Stimulated activated naive B cell treated with anti-CD40 and anti-IgM and Interleukin-4, amounts not matched to agents 10 μg/mL and 1 μg/mL and 100 μg/mL, for 72 hours (primary cell): ENCODE measurements around the gene GOLT1A.

Experiments used
- ATAC-seq, 2 donors: fragments of 150-1000 bp; cut with Tn5 transposase; replicated peaks; 2 replicates each; pipeline ENCODE4 v1.10.0; 2021; ENCODE audit warnings: moderate library complexity in 1 of 2
- DNase-seq: peaks from one replicate; pipeline ENCODE4 v3.0.0; 2021
- H3K27ac Mint-ChIP-seq: one replicate; pipeline ENCODE4 v1.8.0; 2022; ENCODE audit warnings: mild to moderate bottlenecking, mixed read lengths
- H3K27me3 Mint-ChIP-seq, 2 donors: one replicate each; pipeline ENCODE4 v1.8.0; 2022; ENCODE audit warnings: mixed read lengths in 2 of 2
- H3K36me3 Mint-ChIP-seq, 2 donors: one replicate each; pipeline ENCODE4 v1.8.0; 2022; ENCODE audit warnings: mixed read lengths in 2 of 2, mild to moderate bottlenecking in 1 of 2
- H3K4me1 Mint-ChIP-seq, 2 donors: one replicate each; pipeline ENCODE4 v1.8.0; 2022; ENCODE audit warnings: mixed read lengths in 2 of 2, mild to moderate bottlenecking in 1 of 2
- H3K4me3 Mint-ChIP-seq, 2 donors: one replicate each; pipeline ENCODE4 v1.8.0; 2022; ENCODE audit warnings: mild to moderate bottlenecking in 2 of 2, mixed read lengths in 2 of 2, moderate library complexity in 1 of 2
- H3K9me3 Mint-ChIP-seq, 2 donors: one replicate each; pipeline ENCODE4 v1.8.0; 2022; ENCODE audit warnings: mixed read lengths in 2 of 2, mild to moderate bottlenecking in 1 of 2

The GOLT1A gene

GRCh38 chr1:204157962-204158361 is 55.8 kb downstream of the GOLT1A start:
- Mint-ChIP-seq H3K9me3 (no peaks in the 10 kb centered on the region), H3K4me1 (peaks cover 5 to 7% of the 10 kb centered on the region in 2 donors), H3K27me3 (peaks cover 50 to 60% of the 10 kb centered on the region in 2 donors), H3K4me3 (no peak overlapping the region), H3K27ac (no peak overlapping the region), H3K36me3 (no peaks in the 10 kb centered on the region)
- DNase-seq (no peak), ATAC-seq (no peak)

- no peaks in the 10 kb centered on the region for H3K9me3 Mint-ChIP-seq
- peaks cover 6 to 17% of the 10 kb centered on the region in 2 donors for H3K4me1 Mint-ChIP-seq
- no peak overlapping the region for H3K27ac Mint-ChIP-seq
- no peak overlapping the region for H3K4me3 Mint-ChIP-seq
- ATAC-seq, result no peak
- peaks cover 50 to 65% of the 10 kb centered on the region in 2 donors for H3K27me3 Mint-ChIP-seq
- DNase-seq, result no peak
- H3K36me3 Mint-ChIP-seq, result no peaks in the 10 kb centered on the region
Measured at GRCh38 chr1:204155881-204156280, 57.9 kb downstream of the GOLT1A start.

- Mint-ChIP-seq H3K4me3 (no peak overlapping the region), H3K27me3 (peaks cover 54 to 64% of the 10 kb centered on the region in 2 donors), H3K4me1 (peaks cover 8 to 20% of the 10 kb centered on the region in 2 donors), H3K9me3 (no peaks in the 10 kb centered on the region), H3K27ac (no peak overlapping the region), H3K36me3 (no peaks in the 10 kb centered on the region)
- no peak for DNase-seq
- no peak for ATAC-seq
Measured at GRCh38 chr1:204154568-204155255, 59.1 kb downstream of the GOLT1A start.

GRCh38 chr1:204153667-204154066 is 60.1 kb downstream of the GOLT1A start:
- no peak for DNase-seq
- ATAC-seq, result no peak
- no peak overlapping the region for H3K4me3 Mint-ChIP-seq
- no peaks in the 10 kb centered on the region for H3K36me3 Mint-ChIP-seq
- H3K27me3 Mint-ChIP-seq, result peaks cover 49 to 54% of the 10 kb centered on the region in 2 donors
- peaks cover 9 to 23% of the 10 kb centered on the region in 2 donors for H3K4me1 Mint-ChIP-seq
- no peaks in the 10 kb centered on the region for H3K9me3 Mint-ChIP-seq
- no peak overlapping the region for H3K27ac Mint-ChIP-seq

- Mint-ChIP-seq H3K36me3 (no peaks in the 10 kb centered on the region), H3K27me3 (peaks cover 49 to 53% of the 10 kb centered on the region in 2 donors), H3K4me3 (peak overlapping the region; percentile 71 to 78), H3K27ac (no peak overlapping the region), H3K9me3 (no peaks in the 10 kb centered on the region), H3K4me1 (peaks cover 9 to 25% of the 10 kb centered on the region in 2 donors)
- ATAC-seq (no peak), DNase-seq (no peak)
Measured at GRCh38 chr1:204152310-204153044, 61.3 kb downstream of the GOLT1A start.

GRCh38 chr1:204151552-204152309 is 62.1 kb downstream of the GOLT1A start, which contains the start of gene ETNK2:
TSS of gene ETNK2 (minus strand) at chr1:204152044. CDS start at chr1:204151852, 192 bp downstream.
- H3K27me3 Mint-ChIP-seq, result peaks cover 44 to 55% of the 10 kb centered on the region in 2 donors
- H3K36me3 Mint-ChIP-seq, result no peaks in the 10 kb centered on the region
- DNase-seq, result peak; percentile 23
- no peaks in the 10 kb centered on the region for H3K9me3 Mint-ChIP-seq
- peak within 1 kb of the TSS; percentile 77 to 78 for H3K4me3 Mint-ChIP-seq
- peaks cover 9 to 25% of the 10 kb centered on the region in 2 donors for H3K4me1 Mint-ChIP-seq
- H3K27ac Mint-ChIP-seq, result peak within 1 kb of the TSS; percentile 59
- ATAC-seq, result peak; percentile 44 to 46

- Mint-ChIP-seq H3K9me3 (no peaks in the 10 kb centered on the region), H3K27ac (peak overlapping the region; percentile 59), H3K36me3 (no peaks in the 10 kb centered on the region), H3K27me3 (peaks cover 38 to 52% of the 10 kb centered on the region in 2 donors), H3K4me3 (peak overlapping the region; percentile 74 to 77), H3K4me1 (peaks cover 9 to 25% of the 10 kb centered on the region in 2 donors)
- peak in 1 of 2 donors; percentile 19 for ATAC-seq
- no peak for DNase-seq
Measured at GRCh38 chr1:204150702-204151551, 62.9 kb downstream of the GOLT1A start.

- H3K9me3 Mint-ChIP-seq, result no peaks in the 10 kb centered on the region
- peaks cover 9 to 25% of the 10 kb centered on the region in 2 donors for H3K4me1 Mint-ChIP-seq
- no peaks in the 10 kb centered on the region for H3K36me3 Mint-ChIP-seq
- no peak for DNase-seq
- peaks cover 30 to 48% of the 10 kb centered on the region in 2 donors for H3K27me3 Mint-ChIP-seq
- no peak for ATAC-seq
- no peak overlapping the region for H3K4me3 Mint-ChIP-seq
- peak overlapping the region; percentile 48 for H3K27ac Mint-ChIP-seq
Measured at GRCh38 chr1:204149635-204150565, 63.9 kb downstream of the GOLT1A start.

GRCh38 chr1:204149107-204149506 is 64.7 kb downstream of the GOLT1A start:
- Mint-ChIP-seq H3K27me3 (peaks cover 28 to 49% of the 10 kb centered on the region in 2 donors), H3K4me3 (no peak overlapping the region), H3K36me3 (peaks cover 0 to 1% of the 10 kb centered on the region in 2 donors), H3K9me3 (no peaks in the 10 kb centered on the region), H3K27ac (peak overlapping the region; percentile 52), H3K4me1 (peaks cover 9 to 25% of the 10 kb centered on the region in 2 donors)
- ATAC-seq (no peak), DNase-seq (no peak)
